PC-3 (cell line): Measurements from ENCODE around the gene TXN2.
"Not testable (repeated sequence)": the region's sequence is repeated elsewhere in the genome, so short reads cannot be mapped to it uniquely, and the experiment has no call there.

ENCODE experiments used
- EZH2 ChIP-seq: fragments of 300-600 bp; sonication (generic); IDR thresholded peaks from one replicate; pipeline ENCODE4 v1.6.1; 2017; ENCODE audit warnings: antibody characterized with exemption, mild to moderate bottlenecking, low read length; ENCODE audit not compliant: unreplicated experiment
- TF ChIP-seq, protein P1 (sequence below): fragments of 300-600 bp; sonication (generic); conservative IDR thresholded peaks from 2 replicates; pipeline ENCODE4 v1.5.1; 2017; ENCODE audit warnings: antibody characterized with exemption, low read depth, mild to moderate bottlenecking, low read length

DNA sequence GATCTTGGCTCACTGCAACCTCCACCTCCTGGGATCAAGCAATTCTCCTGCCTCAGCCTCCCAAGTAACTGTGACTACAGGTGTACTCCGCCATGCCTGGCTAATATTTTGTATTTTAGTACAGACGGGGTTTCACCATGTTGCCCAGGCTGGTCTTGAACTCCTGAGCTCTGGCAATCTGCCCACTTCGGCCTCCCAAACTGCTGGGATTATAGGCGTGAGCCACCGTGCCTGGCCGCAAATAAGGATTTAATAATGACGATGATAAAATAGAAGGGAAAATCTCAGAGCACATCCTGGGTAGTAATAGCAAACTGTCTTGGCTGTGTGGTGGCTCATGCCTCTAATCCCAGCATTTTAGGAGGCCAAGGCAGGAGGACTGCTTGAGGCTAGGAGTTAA is 30.5 kb downstream of the TXN2 start:
- TF ChIP-seq, protein P1, sequence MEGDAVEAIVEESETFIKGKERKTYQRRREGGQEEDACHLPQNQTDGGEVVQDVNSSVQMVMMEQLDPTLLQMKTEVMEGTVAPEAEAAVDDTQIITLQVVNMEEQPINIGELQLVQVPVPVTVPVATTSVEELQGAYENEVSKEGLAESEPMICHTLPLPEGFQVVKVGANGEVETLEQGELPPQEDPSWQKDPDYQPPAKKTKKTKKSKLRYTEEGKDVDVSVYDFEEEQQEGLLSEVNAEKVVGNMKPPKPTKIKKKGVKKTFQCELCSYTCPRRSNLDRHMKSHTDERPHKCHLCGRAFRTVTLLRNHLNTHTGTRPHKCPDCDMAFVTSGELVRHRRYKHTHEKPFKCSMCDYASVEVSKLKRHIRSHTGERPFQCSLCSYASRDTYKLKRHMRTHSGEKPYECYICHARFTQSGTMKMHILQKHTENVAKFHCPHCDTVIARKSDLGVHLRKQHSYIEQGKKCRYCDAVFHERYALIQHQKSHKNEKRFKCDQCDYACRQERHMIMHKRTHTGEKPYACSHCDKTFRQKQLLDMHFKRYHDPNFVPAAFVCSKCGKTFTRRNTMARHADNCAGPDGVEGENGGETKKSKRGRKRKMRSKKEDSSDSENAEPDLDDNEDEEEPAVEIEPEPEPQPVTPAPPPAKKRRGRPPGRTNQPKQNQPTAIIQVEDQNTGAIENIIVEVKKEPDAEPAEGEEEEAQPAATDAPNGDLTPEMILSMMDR, result not testable (repeated sequence)
- TF ChIP-seq EZH2, result not testable (repeated sequence)
